SH-SY5Y (cell line): ENCODE results near the gene CAMSAP1.

Source experiments
- GATA2 ChIP-seq: IDR thresholded peaks from 2 replicates; pipeline ENCODE4 v1.6.1; 2011; ENCODE audit warnings: mild to moderate bottlenecking, low read depth, low read length
- GATA3 ChIP-seq: IDR thresholded peaks from 2 replicates; pipeline ENCODE4 v1.6.1; 2011; ENCODE audit warnings: low read depth, mild to moderate bottlenecking, low read length, moderate library complexity

The CAMSAP1 gene

GRCh38 chr9:135927195-135928013, 20.1 kb upstream of the CAMSAP1 start:
- TF ChIP-seq GATA3, result no peak
- TF ChIP-seq GATA2, result no peak

GRCh38 chr9:135926402-135927194, 19.3 kb upstream of the CAMSAP1 start:
- TF ChIP-seq GATA3 (no peak), GATA2 (no peak)

DNA sequence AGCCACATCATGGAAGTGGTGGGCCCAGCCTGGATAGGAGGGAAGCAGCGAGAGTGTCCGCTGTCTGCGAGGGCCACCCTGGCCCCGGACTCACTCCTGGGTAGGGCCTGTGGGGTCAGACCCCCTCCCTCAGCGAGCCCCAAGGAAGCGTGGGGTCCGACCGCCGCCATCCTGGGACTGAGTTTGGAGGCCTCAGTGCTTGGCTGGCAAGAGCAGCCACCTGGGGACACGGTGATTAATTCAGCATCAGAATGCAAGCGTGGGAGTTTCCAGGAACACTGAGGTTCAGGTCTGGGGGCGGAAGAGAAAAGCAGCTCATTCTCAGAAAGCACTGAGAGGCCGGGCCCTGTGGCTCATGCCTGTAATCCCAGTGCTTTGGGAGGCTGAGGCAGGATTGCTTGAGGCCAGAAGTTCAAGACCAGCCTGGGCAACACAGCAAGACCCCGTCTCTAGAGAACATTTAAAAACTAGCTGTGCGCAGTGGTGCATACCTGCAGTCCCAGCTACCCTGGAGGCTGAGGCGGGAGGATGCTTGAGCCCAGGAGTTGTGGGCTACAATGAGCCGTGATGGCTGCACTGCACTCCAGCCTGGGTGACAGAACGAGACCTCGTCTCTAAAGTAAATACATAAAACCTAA, 18.3 kb upstream of the CAMSAP1 start:
- no peak for TF ChIP-seq GATA3

DNA sequence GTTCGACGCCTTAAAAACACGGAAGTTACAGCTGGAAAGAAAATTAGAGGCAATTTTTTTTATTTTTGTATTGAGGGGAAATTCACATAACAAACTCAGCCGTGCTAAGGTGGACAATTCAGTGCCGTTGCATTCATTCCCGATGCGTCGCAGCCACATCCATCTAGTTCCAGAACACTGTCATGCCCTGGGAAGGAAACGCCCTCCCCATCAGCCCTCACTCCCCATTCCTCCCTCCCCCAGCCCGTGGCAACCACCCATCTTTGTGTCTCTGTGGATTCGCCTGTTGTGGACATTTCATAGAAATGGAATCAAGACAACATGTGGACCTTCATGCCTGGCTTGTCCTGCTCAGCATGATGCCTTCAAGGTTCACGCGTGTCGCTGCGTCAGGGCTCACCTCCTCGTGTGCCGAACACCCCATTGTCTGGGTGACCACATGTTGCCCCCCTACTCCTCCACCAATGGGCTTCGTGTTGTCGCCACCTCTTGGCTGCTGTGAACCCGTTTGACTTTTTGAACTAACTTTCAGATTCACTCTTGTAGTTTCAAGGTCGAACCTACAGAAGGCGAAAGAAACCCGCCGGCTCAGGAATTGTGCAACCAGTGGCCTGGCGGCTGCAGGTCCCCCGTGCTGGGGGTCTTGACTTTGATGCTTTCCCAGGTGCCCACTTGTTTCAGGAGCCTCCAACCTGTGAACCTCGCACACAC, 17.4 kb upstream of the CAMSAP1 start:
- no peak for TF ChIP-seq GATA3
- no peak for TF ChIP-seq GATA2

DNA sequence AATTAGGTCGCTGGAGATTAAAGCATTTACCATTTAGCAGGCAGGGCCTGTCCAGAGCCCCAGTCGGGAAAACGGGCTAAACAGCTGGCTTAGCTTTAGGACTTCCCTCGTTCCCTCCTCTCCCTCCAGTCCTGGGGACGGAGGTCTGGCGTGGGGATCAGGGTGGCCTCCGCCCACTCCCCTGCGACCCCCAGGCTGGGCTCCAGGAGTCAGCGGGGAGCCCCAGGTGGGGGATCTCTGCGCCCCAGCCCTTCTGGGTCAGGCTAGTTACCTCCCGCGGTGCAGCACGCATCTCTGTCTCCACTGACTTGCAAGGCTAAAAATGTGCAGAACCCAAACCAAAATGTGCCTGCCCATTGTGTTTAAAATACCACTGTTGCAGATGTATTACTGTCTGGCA, 16.2 kb upstream of the CAMSAP1 start:
- TF ChIP-seq GATA3 (no peak), GATA2 (no peak)

- TF ChIP-seq GATA2 (no peak), GATA3 (no peak)
These were observed 14.5 kb upstream of the CAMSAP1 start for GRCh38 chr9:135921749-135922310.

DNA sequence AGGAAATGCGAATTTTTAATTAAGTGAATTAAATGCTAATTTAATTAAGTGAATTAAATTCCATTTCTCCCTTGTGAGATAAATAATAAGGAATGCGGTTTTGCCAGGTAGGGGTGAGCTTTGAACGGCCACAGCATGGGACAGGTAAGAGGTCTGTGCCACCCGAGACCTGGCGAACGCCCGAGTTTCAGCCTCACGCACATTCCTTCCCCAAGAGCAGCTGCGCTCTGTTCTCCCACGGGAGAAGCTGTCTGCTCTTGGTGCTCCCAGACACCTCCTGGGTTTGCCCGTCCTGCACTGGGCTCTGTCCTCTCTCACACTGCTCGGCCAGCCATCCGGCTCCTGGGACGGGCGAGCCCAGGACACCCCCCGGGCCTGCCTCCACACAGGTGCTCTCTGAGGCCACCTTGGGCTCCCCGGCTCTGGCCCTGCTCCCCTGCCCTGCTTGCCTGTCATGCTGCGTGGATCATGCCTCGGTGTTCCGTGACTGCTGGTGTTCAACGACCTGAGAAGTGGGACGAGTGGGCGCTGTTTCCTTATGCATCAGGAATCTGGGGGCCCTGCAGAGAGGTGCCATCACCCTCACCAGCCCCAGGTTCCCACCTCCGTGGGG, 13.7 kb upstream of the CAMSAP1 start:
- TF ChIP-seq GATA2 (no peak), GATA3 (no peak)

DNA sequence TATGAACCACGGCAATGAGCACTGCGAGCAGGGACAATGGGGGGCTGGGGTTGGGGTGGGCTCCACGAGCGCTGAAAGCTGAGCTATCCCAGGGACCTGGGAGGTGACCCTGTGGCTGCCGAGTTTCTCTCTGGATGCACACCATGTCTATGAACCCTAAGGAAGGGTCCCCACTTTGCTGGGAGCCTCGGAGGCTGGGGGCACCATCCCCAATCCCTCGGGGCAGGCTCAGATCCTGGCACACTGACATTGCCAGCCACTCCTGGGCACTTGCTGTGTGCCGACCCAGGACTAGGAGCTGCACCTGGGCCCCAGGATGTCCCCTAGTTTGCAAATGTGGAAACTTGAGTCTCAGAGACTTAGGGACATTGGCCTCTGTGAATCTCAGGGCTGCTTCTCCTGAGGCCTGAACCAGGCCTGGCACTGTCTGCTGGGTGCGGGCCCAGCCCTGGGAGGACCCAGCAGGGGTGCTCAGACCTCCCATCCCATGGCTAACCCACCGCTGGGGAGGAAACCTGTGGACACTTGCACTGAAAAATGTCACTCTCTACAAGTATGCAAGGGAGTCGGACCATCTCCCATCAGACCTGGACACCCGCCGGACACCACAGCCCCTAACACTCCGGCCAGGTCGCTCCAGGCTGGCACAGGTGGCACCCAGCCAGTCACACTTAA, 13.0 kb upstream of the CAMSAP1 start:
- TF ChIP-seq GATA2 (no peak), GATA3 (no peak)

DNA sequence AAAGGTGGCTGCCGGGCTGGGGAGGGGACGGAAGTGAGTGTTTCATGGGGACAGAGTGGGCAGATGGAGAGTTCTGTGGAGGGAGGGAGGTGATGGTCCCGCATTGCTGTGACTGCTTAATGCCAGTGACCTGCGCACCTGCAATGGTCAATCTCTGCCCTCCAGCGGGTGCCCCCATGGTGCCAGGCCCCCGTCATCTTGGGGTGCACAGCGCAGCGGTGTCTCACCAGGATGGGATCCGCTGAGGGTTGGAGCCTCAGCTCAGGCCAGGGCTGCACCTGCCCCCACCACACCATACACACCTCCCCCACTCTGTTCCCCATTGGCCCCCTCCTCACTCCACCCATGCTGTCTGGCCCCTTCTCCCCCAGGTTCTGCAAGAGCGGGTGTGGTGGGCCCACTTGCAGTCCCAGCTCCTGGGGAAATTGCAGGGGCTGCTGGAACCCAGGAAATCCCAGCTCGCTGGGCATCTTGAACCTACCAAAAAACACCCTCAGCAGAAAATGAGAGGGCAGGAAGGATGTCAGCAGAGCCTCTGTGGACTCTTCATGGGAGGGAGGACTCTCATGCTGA, 12.1 kb upstream of the CAMSAP1 start:
- no peak for TF ChIP-seq GATA3
- TF ChIP-seq GATA2, result no peak

- no peak for TF ChIP-seq GATA2
- TF ChIP-seq GATA3, result no peak
These were observed 7.6 kb upstream of the CAMSAP1 start for GRCh38 chr9:135914921-135915320.

DNA sequence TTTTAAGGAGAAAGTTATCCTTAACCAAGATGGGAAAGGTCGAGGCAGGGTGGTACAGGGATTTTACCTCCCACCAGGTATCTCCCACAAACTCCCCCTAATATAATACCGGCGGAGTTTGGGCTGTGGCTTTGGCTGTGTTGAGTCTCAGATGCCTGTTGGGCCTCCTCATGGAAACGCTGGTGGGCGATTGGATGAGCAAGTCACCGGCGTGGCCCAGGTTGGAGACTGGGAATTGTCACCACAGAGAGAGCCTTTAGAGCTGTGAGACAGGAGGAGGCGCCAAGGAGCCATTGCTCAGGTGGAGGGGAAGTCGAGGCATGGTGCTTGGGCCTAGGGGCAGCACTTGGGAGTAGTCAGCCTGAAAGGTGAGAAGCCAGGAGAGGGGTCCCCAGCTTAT, 3.4 kb upstream of the CAMSAP1 start:
- TF ChIP-seq GATA2 (no peak), GATA3 (no peak)

DNA sequence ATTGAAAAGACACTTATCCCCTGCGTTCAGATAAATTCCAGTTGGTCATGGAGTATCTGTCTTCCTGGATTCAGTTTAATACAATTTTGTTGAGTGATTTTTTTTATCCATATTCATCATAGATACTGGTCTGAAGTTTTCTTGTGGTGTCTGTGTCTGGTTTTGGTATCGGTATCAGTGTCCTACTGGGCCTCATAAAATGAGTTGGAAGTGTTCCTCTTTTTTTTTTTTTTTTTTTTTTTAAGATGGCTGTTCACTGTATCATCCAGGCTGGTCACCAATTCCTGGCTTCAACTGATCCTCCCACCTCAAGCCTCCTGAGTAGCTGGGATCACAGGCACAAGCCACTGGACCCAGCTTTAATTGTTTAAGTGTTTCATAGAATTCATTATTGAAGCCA, 2.9 kb upstream of the CAMSAP1 start:
- TF ChIP-seq GATA3, result no peak
- no peak for TF ChIP-seq GATA2

DNA sequence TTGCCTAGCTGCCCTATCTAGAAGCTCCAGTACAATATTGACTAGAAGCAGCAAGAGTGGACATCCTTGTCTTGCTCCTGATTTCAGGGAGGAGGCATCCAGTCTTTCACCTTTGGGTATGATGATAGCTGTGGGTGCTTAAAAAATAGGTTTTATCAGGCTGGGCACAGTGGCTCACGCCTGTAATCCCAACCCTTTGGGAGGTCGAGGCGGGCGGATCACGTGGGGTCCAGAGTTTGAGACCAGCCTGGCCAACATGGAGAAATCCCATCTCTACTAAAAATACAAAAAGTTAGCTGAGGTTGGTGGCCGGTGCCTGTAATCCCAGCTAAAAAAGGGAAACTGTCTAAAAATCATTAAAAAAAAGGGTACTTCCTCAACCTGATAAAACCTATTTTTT, 2.0 kb upstream of the CAMSAP1 start:
- TF ChIP-seq GATA3 (no peak), GATA2 (no peak)
